Fibroblast of peridontal ligament (primary cell): ENCODE results near the gene PHF12.

Source experiments
- DNase-seq: peaks from one replicate; pipeline ENCODE4 v3.0.0-alpha.2; 2010; ENCODE audit errors: extremely low read depth

Gene PHF12

DNA sequence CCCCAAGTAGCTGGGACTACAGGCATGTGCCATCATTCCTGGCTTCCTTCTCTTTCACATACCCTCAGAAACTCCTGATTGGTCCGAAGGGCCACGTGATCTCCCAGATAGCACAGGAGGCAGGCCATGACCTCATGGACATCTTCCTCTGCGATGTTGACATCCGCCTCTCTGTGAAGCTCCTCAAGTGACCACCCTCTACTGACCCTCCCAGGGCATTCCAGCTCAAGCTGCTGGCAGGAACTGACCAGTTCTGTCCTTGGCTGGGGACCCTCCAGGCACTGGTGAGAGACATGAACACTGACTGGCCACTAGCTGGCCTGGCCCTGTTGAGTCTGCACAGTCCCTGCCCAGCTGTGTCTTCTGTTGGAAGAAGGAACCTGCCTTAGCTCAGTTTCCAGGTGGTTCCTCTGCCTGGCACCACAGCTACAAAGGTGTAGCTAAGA lies 90.9 kb downstream of the PHF12 start:
- no peak for DNase-seq

GRCh38 chr17:28858801-28859355 lies 92.4 kb downstream of the PHF12 start:
- no peak for DNase-seq

DNA sequence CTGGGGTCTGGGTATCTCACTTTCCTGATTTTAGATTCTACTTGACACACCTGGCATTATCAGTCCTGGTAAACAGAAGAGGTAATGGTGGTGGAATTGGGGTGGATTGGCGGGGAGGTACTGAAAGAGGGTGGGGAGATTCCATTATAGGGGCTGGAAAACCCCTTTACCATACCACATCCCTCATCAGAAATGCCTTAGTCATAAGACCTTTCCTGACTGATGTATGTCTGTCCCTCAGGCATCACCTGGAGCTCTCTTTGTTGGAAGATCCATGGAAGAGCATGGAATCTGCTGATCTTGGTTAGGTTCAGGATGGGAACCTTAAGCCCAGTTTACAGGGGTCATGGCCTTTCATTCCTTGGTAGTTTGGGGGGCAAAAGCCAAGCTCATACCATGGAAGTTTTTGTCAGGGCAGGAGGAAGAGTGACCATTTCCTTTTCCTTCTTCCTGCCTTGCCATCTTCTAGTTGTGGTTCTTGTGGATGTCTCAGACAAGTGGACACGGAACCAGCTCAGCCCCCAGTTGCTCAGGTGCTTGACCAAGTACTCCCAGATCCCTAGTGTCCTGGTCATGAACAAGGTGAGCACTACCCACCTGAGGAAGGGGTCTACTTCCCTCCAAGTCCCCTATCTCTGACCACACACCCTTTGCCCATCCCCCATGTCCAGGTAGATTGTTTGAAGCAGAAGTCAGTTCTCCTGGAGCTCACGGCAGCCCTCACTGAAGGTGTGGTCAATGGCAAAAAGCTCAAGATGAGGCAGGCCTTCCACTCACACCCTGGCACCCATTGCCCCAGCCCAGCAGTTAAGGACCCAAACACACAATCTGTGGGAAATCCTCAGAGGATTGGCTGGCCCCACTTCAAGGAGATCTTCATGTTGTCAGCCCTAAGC lies 93.2 kb downstream of the PHF12 start:
- no peak for DNase-seq

GRCh38 chr17:28856028-28856574 lies 95.2 kb downstream of the PHF12 start:
- DNase-seq: no peak

GRCh38 chr17:28855336-28855679 lies 96.0 kb downstream of the PHF12 start:
- no peak for DNase-seq
